Measurements from ENCODE around the gene SARDH.

DNA sequence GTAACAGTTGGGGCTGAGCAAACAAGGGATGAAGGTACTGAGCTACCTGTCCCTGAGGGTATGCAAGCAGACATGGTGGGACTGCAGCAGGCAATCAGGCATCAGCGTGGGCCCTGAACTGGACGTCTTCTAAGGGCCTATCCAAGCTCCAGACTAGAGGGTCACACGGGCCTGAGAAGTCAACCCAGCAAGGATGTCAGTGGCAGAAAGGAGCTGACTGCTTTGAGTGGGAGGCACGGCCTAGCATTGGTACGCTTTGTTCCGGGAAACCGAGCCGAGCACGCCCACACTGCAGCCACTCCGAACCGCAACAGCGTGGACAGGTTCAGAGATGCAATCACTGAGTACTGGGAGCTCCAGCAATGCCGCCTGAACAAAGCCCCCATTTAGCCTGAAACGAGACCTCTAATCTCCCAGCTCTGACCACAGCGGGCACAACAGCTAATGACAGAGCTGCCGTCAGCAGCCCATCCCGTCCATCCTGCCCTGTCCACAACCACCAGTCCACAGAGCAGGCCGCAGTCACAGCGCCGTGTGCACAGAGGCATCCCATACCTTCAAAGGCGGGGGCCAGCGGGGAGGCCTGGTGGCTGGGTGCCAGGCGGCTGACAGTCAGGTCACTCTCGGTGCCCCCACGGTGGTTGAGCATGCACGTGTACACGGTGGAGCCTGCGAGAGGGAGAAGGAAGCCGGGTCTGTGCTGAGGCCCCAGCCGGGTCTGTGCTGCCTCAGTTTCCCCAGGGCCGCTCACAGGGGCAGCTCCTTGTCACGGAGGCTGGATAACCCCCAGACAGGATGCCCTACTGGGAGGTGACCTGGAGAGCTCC, 44.2 kb downstream of the SARDH start:
- TF ChIP-seq CTCF (IDR thresholded peaks at IDR 0.05) (no peak), POLR2A (IDR thresholded peaks at IDR 0.05) (no peak)
